OCI-LY3 (cell line): Measurements from ENCODE around the gene MBNL1.
"Not testable (repeated sequence)": the region's sequence is repeated elsewhere in the genome, so short reads cannot be mapped to it uniquely, and the experiment has no call there.

Experiments
- H2AFZ ChIP-seq: fragments of 200-600, 300-600 bp; shearing (Covaris generic); 2 replicates; pipeline ENCODE4 v1.6.0; 2014; ENCODE audit warnings: antibody characterized with exemption, low read depth, low read length
- H3K27ac ChIP-seq: fragments of 200-600, 300-600 bp; sonication (generic); 2 replicates; pipeline ENCODE4 v1.5.1; 2014; ENCODE audit warnings: mild to moderate bottlenecking, low read length, moderate library complexity, mixed read lengths
- H3K27me3 ChIP-seq: fragments of 200-600, 300-600 bp; sonication (generic); 2 replicates; pipeline ENCODE4 v1.6.1; 2014; ENCODE audit warnings: low read depth, low read length, mixed read lengths
- H3K36me3 ChIP-seq: fragments of 200-600, 300-600 bp; sonication (generic); replicated peaks from 2 replicates; pipeline ENCODE3; 2014; ENCODE audit warnings: low read depth, low read length, mixed read lengths
- H3K4me1 ChIP-seq: fragments of 300-600, 200-600 bp; sonication (generic); 2 replicates; pipeline ENCODE4 v1.6.1; 2014; ENCODE audit warnings: low read length, mixed read lengths
- H3K4me2 ChIP-seq: fragments of 200-600, 300-600 bp; sonication (generic); 2 replicates; pipeline ENCODE4 v1.6.1; 2014; ENCODE audit warnings: low read length, mixed read lengths
- H3K4me3 ChIP-seq: fragments of 300-600, 200-600 bp; sonication (generic); 2 replicates; pipeline ENCODE4 v1.5.1; 2014; ENCODE audit warnings: antibody characterized with exemption, mild to moderate bottlenecking, low read length, moderate library complexity
- H3K79me2 ChIP-seq: fragments of 300-600, 200-600 bp; shearing (Covaris generic); 2 replicates; pipeline ENCODE4 v1.6.1; 2014; ENCODE audit warnings: mild to moderate bottlenecking, low read length, mixed read lengths
- H3K9ac ChIP-seq: fragments of 300-600, 200-600 bp; shearing (Covaris generic); 2 replicates; pipeline ENCODE4 v1.6.0; 2014; ENCODE audit warnings: mild to moderate bottlenecking, low read length, moderate library complexity
- H3K9me3 ChIP-seq: fragments of 200-600, 300-600 bp; shearing (Covaris generic); 2 replicates; pipeline ENCODE4 v1.6.1; 2014; ENCODE audit warnings: low read length, mixed read lengths; ENCODE audit not compliant: insufficient read depth
- H4K20me1 ChIP-seq: fragments of 200-600, 300-600 bp; sonication (generic); 2 replicates; pipeline ENCODE4 v1.6.1; 2016; ENCODE audit warnings: low read length, mixed read lengths; ENCODE audit not compliant: insufficient read depth
- CTCF ChIP-seq: fragments of 200-600, 300-600 bp; sonication (generic); IDR thresholded peaks from 2 replicates; pipeline ENCODE4 v1.5.1; 2014; ENCODE audit warnings: antibody characterized with exemption, low read length, low read depth
- EZH2phosphoT487 ChIP-seq: fragments of 200-600 bp; shearing (Covaris generic); IDR thresholded peaks from 2 replicates; pipeline ENCODE4 v1.6.1; 2018; ENCODE audit warnings: antibody characterized with exemption, mixed run types, low read depth

Gene MBNL1

GRCh38 chr3:152430223-152431002 lies 161.7 kb downstream of the MBNL1 start:
- no peaks in the 10 kb centered on the region for H3K9me3 ChIP-seq
- peaks cover 71% of the 10 kb centered on the region for H3K79me2 ChIP-seq
- peaks cover 79% of the 10 kb centered on the region for H4K20me1 ChIP-seq
- H3K36me3 ChIP-seq: peaks cover 18% of the 10 kb centered on the region
- no peaks in the 10 kb centered on the region for H3K4me1 ChIP-seq
- H3K4me2 ChIP-seq: no peak overlapping the region
- TF ChIP-seq CTCF (no peak), EZH2phosphoT487 (no peak)
- no peak overlapping the region for H3K27ac ChIP-seq
- H2AFZ ChIP-seq: no peak overlapping the region
- H3K27me3 ChIP-seq: no peaks in the 10 kb centered on the region
- H3K4me3 ChIP-seq: no peak overlapping the region
- no peak overlapping the region for H3K9ac ChIP-seq

DNA sequence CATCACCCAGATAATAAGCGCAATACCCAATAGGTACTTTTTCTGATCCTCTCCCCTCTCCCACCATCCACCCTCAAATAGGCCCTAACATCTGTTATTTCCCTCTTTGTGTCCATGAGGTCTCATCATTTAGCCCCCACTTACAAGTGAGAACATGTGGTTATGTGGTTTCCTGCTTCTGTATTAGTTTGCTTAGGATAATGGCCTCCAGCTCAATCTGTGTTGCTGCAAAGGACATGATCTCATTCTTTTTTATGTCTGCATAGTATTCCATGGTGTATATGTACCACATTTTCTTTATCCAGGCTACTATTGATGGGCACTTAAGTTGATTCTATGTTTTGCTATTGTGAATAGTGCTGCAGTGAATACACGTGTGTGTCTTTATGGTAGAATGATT lies 165.4 kb downstream of the MBNL1 start:
- Histone ChIP-seq H3K36me3 (peaks cover 18% of the 10 kb centered on the region), H3K27me3 (no peaks in the 10 kb centered on the region), H3K9ac (no peak overlapping the region), H3K27ac (no peak overlapping the region), H4K20me1 (peaks cover 86% of the 10 kb centered on the region), H3K9me3 (no peaks in the 10 kb centered on the region), H2AFZ (no peak overlapping the region), H3K4me2 (no peak overlapping the region), H3K79me2 (peaks cover 83% of the 10 kb centered on the region), H3K4me3 (no peak overlapping the region), H3K4me1 (peaks cover 7% of the 10 kb centered on the region; the same call in 1 of the 2 replicates)
- TF ChIP-seq CTCF (no peak), EZH2phosphoT487 (no peak)

DNA sequence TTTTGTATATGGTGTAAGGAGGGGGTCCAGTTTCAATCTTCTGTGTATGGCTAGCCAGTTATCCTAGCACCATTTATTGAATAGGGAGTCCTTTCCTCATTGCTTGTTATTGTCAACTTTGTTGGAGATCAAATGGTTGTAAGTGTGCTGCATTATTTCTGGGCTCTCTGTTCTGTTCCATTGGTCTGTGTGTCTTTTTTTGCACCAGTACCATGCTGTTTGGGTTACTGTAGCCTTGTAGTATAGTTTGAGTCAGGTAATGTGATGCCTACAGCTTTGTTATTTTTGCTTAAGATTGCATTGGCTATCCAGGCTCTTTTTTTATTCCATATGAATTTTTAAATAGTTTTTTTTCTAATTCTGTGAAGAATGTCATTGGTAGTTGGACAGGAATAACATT lies 166.5 kb downstream of the MBNL1 start:
- H3K27ac ChIP-seq, H3K9me3 ChIP-seq, H3K4me3 ChIP-seq, H3K9ac ChIP-seq, H3K27me3 ChIP-seq, H3K4me2 ChIP-seq, H3K4me1 ChIP-seq, H2AFZ ChIP-seq: not testable (repeated sequence)
- Histone ChIP-seq H3K79me2 (peaks cover 86% of the 10 kb centered on the region), H4K20me1 (peaks cover 85% of the 10 kb centered on the region), H3K36me3 (peaks cover 18% of the 10 kb centered on the region)

DNA sequence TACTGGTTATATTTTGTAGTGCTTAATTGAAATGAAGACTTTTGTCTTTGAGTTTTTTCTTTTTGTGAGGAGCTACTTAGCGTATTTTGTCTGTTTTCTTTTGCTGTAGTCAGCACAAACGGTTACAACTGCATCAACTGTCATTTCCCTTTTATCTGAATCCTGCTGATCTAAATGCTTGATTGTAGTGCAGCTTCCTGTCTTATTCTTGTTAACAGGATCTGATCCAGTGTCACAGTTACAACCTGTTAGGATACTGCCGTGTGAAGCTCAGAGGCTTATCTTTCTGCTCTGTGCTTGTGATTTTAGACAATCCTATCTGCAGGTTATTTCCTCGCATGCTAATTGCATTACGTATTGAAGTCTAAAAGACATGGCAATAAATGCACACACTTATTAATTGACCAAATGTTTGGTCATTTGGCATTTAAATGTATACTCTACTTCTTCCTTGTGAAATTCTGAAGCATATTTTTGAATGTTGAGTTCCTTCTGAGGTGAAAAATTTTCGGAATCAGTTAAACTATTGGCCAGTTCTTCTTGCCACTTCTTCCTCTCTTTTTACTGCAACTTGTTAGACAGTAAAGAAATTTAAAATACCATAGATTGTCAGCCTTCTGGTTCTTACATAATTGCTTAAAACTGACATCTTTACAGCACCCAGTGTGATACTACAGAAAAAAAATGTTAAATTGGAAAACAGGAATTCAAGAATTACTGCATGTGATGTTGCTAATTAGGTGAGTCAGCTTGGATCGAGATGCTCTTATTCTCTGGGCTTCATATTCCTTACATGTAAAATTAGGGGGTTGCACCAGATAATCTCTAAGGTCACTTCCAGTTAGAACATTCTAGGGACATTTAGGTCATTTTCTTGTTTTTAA lies 168.2 kb downstream of the MBNL1 start:
- Histone ChIP-seq H3K36me3 (peaks cover 16% of the 10 kb centered on the region), H3K79me2 (peaks cover 88% of the 10 kb centered on the region), H3K27me3 (no peaks in the 10 kb centered on the region), H2AFZ (no peak overlapping the region), H3K9ac (no peak overlapping the region), H3K4me3 (no peak overlapping the region), H3K9me3 (no peaks in the 10 kb centered on the region), H3K4me1 (peaks cover 8% of the 10 kb centered on the region; the same call in 1 of the 2 replicates), H3K4me2 (no peak overlapping the region), H4K20me1 (peaks cover 83% of the 10 kb centered on the region), H3K27ac (no peak overlapping the region)
- TF ChIP-seq EZH2phosphoT487 (no peak), CTCF (no peak)
